NT2/D1 (cell line): Measurements from ENCODE around the gene LRP5.

ENCODE experiments used
- SUZ12 ChIP-seq: IDR thresholded peaks from 2 replicates; pipeline ENCODE4 v1.6.1; 2011; ENCODE audit not compliant: insufficient read length, insufficient read depth; ENCODE audit errors: extremely low read depth
- YY1 ChIP-seq: IDR thresholded peaks from 2 replicates; pipeline ENCODE4 v1.6.1; 2011; ENCODE audit not compliant: insufficient read length, insufficient read depth
- ZNF274 ChIP-seq: IDR thresholded peaks from 2 replicates; pipeline ENCODE4 v1.6.1; 2011; ENCODE audit warnings: mild to moderate bottlenecking, low read depth, low read length

- TF ChIP-seq SUZ12 (no peak), ZNF274 (no peak), YY1 (no peak)
These were observed 35.5 kb upstream of the LRP5 start for GRCh38 chr11:68276861-68277260.
